GM18526 (cell line): Measurements from ENCODE around the gene A1CF.

Experiments used
- POLR2A ChIP-seq: IDR thresholded peaks from 3 replicates; pipeline ENCODE4 v1.6.1; 2011; ENCODE audit not compliant: insufficient read length; ENCODE audit errors: extremely low read depth

A1CF gene

DNA sequence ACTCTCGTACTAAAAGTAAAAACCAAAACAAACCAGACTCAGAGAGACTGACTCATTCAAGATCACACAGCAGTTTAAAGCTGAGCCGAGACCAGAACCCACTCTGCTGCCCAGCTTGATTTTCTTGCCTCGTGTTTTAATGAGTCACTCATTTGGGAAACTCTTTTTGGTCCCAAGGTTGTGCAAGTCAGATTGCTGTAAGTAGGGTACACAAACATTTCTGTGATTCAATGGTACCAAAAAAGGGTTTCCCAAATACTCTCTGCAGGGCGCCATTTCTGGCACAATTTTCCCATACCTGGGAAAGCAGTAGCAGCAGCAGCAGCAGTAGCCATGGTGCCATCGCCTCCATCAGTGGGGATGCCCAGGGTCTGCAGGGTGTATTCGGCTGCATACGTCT is 75.8 kb downstream of the A1CF start:
- no peak for TF ChIP-seq POLR2A

DNA sequence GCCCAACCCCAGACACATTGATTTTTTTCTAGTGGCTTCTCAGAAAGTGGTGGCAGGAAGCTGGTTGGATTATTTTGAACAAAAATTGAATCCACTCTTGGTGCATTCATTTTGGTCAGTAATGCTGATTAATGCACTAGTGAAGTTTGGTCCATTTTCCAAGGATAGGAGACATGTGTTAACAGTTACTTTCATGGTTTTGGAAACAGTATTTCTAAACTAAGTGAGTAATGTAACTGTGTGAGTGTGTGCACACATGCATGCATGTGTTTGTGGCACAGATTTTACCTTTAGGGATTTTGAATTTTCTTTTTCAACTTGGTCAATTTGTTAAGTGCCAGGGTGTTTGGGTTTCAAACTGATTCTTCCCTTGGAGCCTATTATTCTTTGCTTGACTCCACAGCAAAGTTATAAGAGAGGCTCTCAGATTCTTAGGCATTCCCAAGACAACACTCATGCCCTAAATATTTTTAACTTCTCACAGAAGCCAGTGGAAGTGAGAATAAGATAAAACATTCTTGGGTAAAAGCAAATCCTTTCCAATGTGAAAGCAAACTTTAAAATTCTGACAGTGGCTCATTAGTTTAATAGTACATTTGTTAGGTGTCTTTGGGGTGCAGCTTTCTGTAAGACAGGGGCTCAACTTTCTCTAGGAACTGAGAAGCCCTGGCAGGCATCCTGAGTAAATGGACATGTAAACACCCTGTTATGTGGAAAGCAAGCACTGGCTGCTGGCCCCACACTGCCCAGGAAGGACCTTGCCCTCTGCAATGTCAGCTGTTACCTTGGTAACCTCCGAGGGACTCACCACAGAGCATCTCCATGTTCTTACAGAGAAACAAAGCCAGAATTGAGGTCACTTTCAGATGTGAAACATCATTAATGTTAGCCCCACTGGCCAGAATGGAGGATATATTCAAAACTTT is 77.3 kb downstream of the A1CF start:
- TF ChIP-seq POLR2A, result no peak

DNA sequence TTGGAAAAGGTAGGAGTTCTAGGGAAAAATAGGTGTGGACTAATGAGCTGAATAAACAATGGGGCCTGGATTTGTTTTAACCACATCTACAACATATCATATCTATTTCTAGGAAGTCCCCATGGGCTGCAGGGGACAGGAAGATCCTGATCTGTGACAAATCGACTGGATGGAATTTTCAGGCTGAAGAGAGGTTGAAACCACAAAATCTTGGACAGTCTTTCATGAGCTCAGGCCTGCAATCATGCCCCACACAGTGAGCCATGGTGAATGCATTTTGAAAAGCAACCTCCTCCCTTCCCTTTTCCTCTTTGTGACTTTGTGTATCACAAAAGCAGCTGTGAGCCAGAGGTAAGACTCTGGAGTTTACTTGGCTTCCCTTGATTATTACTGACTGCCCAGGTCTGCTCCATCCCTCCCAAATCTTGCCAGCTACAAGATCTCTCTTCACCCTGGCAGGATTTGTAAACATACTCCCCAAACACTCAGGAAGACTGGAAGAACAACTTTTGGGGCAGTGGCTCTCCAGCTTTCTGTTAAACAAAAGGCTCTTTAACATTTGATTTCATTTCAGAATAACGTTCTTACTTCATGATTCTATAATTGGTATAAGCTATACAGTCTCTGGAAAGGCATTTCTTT is 79.3 kb downstream of the A1CF start:
- TF ChIP-seq POLR2A, result no peak

DNA sequence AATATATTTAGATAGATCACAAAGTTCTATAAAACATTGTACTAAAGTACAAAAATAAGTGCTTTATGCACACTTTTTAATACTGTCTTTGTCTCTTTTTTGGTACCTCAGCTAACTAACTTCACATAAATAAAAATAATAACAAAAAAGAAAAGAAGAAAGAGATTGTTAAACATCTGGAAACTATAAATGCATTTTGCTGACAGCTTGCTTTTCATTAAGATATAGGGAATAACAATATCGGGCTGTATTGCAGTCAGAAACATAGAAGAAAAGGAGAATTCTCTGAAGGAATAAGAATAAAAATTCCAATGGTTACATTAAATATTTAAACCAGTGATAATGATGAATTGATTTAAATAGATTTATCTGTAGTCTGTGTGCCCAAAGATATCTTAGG is 85.8 kb downstream of the A1CF start:
- TF ChIP-seq POLR2A, result no peak

DNA sequence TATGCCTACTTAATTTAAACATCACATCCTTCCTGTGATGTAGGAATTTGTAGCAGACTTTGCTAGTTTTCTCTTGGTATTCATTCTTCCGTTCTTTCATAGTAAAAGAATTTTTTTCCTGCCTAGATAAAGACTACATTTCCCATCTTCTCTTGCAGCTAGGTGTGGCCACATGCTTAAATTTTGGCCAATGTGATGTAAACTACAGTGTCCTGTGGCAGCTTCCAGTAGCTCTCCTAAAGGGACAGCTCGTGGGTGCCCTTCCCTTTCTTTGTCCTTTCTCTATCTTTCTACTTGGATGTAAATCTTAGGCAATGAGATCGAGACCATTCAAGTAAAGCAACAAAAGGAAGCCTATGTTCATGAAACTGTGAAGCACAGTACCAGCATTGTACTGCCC is 87.1 kb downstream of the A1CF start:
- no peak for TF ChIP-seq POLR2A

DNA sequence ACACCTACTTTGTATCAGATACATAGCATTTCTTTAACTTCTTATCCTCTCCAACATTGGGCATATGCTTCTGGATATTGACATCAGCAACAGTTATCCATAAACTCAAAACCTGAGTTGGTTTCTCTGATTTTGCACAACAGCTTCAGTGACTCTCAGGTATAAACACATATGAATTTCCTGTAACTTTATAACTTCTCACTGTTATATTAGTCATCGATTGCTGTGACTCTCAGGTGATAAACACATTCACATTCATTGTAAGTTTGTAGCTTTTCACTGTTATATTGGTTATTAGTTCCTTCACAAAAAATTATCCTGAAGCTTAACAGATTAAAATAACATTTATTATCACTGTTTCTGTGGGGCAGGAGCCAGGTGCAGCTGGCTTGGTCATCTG is 88.7 kb downstream of the A1CF start:
- no peak for TF ChIP-seq POLR2A

DNA sequence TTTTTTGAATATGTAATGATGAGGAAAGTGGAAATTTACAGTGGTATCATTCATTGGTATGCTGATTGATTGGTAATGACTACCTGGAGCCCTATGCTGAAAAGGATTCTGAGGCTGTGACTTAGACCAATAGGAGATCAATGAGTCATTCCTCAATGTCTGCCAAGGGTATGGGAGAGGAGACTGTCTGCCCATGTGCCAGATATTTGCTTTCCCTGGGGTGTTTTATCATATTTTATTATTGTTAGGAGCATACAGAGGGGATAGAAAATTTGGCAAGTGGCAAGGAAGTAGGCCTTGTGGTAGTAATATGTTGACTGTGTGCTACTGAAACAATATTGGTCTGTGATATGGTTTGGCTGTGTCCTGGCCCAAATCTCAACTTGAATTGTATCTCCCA is 90.9 kb downstream of the A1CF start:
- TF ChIP-seq POLR2A, result no peak

DNA sequence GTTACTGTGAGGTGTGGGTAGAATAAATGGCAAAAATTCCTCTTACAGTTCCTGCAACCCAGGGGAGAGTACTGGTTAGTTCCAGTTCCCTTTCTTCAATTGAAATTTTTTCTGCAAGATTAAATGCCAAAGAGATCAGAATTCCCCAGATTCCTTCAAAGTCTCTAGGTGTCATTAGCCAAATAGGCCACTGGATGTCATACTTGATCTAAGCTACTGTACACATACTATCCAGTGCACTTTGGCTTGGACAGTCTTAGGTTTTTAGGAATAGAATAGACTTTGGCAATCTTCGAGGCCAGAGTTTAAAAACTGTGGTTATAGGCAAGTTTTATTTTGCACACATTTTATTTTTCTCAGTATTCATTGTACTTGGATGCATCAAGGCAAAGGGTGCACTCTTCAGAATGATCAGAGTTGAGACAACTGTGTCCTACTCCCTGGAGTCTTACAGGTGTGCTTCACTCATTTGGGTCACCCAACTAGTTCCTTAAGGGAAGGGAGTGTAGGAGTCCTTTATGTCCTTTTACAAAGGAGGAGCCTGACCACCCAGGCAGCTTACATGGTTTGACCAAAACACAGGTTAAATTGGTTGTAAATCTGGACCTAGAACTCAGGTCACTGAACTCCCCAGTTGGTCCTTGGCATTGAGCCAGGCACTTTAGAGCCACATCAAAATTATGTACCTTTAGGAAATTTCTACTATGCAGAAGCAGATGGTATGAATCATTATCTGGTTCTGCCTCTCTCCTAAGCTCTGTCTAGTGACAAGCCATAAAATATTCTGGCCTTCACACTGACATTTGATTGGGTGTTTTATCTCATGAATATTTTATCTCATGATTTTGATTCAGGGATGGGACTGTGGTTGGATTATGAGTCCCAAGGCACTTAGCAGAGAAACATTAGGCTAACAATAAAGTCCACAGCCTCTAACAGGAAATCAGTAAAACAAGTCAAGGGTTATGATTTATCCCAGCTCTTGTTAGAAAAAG is 96.2 kb downstream of the A1CF start:
- TF ChIP-seq POLR2A, result no peak
